GM18858 (cell line): Measurements from ENCODE around the gene BAZ1B.
"Not testable (repeated sequence)": the region's sequence is repeated elsewhere in the genome, so short reads cannot be mapped to it uniquely, and the experiment has no call there.

ENCODE experiments used
- ATAC-seq: cut with Tn5 transposase; IDR thresholded peaks from one replicate; pipeline ENCODE4 v1.9.1; 2021; ENCODE audit not compliant: unreplicated experiment

Gene BAZ1B

DNA sequence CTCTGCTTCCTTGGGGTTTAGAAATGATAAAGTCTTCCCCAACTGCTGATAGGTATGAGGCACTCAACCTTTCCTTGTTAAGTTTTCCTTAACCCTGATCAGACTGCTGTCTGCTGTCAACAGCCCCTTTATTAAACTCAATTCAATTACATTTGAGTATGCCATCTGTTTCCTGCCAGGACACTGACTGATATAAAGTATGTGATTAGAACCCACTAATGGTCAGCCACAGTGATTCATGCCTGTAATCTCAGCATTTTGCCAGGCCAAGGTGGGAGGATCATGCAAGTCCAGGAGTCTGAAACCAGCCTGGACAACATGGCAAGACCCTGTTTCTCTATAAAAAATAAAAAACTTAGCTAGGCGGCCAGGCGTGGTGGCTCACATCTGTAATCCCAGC is 18.1 kb downstream of the BAZ1B start:
- ATAC-seq, result no peak

DNA sequence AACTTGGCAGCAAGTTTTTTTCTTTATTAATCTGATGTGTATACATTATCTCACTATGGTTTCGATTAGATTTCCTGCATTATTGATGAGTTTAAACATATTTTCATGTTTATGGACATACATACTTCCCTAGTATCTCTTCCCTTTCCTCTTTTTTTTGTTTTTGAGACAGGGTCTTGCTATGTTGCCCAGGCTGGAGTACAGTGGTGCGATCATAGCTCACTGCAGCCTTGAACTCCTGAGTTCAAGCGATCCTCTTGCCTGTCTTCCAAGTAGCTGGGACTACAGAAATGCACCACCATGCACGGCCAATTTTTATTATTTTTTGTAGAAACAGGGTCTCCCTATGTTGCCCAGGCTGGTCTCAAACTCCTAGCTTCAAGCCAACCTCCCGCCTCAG is 18.9 kb downstream of the BAZ1B start:
- no peak for ATAC-seq

DNA sequence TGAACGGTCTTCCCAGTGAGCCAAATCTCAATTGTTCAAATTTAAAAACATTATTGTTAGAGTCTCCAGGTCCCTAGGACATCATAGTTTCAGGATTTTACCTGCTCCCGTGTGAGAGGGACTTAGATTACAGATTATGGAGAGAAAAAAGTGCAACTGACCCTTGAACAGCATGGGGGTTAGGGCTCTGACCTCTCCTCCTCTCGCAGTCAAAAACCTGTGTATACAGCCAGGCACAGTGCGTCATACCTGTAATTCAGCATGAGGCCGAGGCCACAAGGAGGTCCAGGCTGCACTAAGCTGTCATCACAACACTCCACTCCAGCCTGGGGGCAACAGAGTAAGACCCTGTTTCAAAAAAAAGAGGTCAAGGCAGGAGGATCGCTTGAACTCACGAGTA is 25.5 kb downstream of the BAZ1B start:
- ATAC-seq, result no peak

DNA sequence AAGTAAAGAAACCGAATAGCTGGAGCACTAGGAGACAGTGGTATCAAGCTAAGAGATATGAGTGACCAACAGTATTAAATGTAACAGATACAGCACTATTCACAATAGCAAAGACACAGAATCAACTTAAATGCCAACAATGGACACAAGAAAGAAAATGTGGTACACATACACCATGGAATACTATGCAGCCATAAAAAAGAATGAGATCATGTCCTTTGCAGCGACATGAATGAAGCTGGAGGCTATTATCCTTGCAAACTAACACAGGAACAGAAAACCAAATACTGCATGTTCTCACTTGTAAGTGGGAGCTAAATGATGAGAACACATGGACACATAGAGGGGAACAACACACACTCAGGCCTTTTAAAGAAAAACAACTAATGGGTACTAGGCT is 26.6 kb downstream of the BAZ1B start:
- not testable (repeated sequence) for ATAC-seq

DNA sequence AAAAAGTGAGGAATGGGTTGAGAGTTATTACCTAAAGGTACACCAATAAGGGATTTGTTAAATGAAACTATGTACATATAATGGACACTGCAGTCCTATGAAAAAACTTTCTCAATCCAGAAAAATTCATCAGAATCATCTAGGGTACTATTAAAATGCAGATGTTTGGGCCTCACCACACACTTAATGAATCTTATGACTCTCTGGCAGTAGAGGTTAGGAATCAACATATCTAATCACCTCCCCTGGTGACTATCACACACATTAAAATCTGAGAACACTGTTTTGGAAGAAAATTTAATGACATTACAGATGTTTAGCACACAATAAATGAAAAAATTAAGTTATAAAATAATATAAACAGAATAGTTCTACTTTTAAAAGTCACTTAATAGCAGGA is 32.1 kb downstream of the BAZ1B start:
- no peak for ATAC-seq

DNA sequence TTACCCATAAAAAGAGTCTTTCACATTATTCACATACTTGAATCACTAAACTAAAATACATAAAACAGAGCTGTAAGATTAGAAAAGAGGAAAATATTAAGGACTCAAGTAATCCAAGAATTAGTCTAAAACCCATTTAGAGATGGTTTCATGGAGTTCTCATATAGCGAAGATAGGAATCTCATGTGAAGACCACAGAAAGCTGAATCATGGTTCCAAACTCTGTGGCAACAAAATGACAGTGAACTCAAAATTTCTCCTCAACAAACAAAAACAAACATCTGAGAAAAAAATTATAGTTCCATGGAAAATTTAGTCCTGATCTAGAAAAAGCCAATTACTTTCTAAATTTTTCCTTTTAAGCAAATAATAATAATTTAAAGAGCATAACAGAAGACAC is 34.6 kb downstream of the BAZ1B start:
- ATAC-seq, result no peak

DNA sequence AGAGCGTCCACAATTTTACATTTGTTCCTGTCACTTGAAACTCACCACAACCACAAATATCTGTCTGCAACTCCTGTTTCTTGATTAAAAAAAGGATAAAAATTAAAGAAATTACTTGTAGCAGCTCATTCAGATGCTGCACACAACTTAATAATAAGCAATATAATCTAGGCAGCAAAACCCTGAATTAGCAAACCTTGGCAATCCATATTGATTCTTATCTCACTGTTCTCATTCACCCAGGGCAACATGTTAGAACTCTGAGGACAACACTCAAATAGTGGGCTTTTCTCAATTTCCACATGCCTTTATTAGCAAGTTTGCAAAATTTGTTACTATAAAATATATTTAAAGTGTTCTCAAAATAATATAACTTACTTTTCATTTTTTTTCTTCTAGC is 38.9 kb downstream of the BAZ1B start:
- ATAC-seq, result no peak

DNA sequence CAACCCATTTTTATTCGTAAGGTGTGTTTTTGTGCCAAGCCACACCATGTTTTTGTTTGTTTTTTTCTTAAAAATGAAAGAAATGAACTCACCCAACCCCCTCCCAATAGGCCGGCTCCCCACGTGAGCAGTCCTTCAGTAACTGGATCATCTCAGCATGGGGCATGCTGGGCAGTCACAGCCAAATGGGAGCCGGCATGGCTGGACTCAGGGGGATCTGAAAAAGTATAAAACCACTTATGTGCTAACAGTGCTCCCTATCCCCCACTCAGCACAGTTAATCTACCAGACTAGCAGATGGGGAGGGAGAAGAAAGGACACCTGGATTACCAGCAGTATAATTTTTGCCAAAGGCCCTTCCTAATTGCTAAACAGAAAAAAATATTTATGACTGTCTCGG is 39.3 kb downstream of the BAZ1B start:
- no peak for ATAC-seq

DNA sequence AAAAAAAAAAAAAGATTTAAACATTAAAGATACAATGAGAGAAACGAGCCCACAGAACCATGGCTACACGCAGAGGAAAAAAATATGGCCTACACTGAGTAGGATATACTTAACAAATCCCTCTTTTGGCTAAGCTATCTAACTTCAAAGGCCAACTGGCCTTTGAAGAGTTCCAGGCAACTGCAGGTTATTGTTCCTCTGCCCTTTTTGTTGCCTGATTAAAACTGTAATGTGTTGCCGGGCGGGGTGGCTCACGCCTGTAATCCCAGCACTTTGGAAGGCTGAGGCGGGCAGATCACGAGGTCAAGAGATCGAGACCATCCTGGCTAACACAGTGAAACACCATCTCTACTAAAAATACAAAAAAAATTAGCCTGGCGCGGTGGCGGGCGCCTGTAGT is 40.6 kb downstream of the BAZ1B start:
- not testable (repeated sequence) for ATAC-seq

DNA sequence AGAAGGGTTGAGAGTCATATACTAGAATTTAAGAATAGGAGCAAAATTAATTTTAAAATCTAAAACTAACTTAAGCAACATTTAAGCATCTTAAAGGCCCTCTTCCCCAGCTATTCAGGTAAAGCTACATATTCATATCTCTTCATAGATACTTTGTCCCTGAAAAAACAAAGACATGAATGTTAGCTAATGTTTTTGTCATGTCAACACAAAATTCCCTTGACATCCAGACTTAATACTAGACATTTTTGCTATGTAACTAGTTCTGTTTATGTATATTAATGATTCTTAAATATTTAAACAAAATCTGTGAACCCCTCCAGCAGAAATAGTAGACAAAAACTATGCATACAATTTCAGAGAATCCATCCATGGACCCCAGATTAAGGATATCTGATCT is 43.5 kb downstream of the BAZ1B start:
- no peak for ATAC-seq

DNA sequence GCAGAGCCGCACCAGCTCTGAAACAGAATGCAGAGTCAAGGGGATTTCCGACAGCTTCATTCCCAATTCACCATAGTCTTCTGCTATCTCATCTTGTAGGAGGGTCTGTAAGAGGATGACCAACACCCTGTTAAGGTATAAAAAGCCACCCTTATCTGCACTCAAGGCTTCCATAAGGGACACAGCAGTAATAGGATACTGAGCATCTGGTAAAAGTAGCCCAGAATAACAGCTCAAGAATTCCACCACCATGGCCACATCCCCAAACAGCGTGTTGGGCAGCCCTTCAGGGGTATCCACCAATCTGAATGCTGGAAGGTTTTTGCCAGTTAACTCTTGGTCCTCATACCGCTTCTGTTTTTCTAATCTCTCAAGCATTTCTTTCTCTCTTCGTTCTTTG is 44.7 kb downstream of the BAZ1B start:
- no peak for ATAC-seq

DNA sequence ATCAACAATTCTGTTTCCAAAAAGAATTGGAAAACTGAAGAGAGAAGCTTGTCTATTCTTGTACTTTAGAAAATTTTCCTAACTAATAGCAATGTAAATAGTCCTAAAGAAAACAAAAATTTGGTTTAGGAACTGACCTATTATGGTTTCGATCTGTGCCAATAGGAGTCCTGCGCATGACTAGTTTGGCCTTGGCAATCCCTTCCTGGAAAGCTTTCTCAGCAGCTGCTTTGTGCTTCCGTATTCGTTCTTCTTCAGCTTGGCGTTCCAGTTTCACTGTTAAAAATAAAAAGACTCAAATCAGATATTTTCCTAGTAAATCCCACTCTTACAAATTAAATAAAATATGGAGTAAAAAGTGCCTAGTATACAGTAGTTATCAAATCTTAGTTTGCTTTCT is 51.9 kb downstream of the BAZ1B start:
- ATAC-seq, result no peak

DNA sequence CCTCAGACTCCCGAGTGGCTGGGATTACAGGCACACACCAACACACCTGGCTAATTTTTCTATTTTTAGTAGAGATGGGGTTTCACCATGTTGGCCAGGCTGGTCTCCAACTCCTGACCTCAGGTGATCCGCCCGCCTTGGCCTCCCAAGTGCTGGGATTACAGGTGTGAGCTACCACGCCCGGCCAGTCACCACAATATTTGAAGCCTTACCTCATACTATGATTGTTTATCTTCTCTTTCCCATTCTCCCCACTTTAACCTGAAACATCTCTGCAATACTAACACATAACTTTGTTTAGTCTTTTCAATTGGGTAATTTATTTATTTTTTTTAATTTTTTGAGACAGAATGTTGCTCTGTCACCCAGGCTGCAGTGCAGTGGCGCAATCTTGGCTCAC is 55.0 kb downstream of the BAZ1B start:
- not testable (repeated sequence) for ATAC-seq

DNA sequence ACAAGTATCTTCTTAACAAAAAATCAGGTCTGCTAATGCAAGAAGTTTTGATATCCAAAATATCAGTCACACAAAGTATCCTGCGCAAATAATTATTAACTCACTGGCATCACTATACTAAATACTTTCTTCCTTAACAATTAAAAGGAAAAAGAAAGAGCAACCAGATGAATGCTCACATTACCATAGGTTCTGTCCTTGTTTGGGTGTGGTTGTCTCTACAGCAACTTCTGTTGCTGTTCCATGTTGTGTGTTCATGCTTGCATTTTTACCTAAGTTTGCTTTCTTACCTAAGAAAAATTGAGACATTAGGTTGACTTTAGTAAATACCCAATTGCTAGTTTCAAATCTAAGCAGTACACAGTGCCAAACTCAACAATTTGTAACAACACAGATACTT is 56.0 kb downstream of the BAZ1B start:
- ATAC-seq, result no peak

DNA sequence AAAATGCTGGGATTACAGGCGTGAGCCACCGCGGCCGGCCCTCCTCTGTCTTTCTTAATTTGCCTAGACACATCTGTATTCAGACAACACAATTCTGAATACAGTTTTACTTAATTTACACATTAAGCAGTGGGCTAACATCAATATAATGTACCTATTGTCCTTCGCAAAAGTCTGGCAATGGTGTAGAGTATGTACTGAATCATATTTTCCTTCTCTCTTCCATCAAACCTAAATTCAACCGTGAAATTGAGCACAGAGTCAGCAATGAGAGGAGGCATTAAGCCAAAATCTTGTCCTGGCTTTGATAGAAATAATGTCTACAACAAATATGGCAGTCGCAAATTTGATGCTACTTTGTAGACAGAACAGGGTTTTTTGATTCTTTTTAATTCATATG is 58.1 kb downstream of the BAZ1B start:
- ATAC-seq, result no peak

DNA sequence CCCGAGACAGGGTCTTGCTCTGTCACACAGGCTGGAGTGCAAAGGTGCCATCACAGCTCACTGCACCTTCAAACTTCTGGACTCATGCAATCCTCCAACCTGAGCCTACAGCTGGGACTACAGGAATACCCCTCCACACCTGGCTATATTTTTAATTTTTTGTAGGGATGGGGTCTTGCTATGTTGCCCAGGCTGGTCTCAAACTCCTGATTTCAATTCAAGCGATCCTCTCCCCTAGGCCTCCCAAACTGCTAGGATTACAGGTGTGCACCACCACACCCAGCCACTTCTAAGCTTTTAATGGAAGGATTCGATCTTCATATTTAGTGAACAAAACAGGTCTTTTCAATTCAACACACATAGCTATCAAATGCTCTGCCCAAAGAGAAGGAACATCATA is 58.8 kb downstream of the BAZ1B start:
- no peak for ATAC-seq

DNA sequence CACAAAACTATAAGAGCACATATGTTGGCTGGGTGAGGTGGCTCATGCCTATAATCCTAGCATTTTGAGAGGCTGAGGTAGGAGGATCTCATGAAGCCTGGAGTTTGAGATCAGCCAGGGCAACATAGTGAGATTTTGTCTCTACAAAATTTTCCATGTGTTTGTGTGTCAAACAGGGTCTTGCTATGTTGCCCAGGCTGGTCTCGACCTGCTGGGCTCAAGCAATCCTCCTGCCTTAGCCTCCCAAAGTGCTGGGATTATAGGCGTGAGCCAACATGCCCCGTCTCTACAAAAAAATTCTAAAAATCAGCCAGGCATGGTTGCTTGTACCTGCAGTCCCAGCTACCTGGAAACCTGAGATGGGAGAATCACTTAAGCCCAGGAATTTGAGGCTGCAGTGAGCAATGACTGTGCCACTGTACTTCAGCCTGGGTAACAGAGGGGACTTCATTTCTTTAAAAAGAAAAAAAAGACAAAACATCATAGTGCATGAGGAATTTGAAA is 60.3 kb downstream of the BAZ1B start:
- ATAC-seq, result no peak

DNA sequence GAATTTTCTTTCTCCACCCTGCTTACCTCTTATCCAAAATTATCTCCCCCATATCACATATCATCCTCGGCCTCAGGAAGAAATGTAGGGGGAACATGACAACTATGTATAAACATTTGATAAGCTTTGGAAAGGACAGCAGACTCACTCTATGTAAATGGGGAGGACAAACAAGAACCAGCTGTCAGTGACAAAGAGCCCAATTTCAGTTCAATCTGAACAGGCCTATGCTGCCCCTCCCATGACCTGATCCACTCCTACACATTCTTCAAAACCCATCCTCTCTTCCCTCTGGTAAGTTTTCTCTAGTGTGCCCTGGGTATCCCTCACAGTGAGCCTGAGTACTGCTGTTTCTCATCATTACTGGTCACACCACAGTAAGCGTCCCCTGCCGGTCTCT is 67.7 kb downstream of the BAZ1B start:
- no peak for ATAC-seq

DNA sequence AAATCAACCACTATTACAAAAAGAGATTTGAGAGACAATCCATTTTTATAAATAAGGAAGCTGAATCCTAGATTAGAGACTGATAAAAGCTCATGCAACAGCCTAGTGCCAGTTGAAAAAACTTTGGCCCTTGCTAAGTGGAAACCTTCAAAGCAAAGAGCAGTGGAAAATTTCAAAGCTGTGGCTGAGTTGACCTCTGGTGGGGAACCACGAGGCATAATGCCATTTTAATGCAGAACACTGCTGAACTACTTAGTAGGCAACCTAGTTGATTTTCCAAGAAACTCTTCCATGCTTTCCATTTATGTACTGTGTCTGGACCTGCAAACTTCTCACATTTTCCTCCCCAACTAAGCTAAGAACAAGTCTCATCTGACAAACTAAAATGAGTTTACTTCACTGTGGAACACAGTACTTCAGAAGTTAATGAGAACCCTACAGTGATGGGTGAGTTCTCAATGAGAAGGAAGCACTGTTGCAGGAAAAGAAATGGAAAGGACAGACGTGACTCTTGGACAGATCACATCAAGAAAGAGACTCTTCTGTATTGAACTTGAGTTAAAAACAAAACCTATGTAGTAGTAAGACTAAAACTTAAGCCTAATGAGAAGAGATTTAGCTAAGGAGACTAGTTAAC is 69.0 kb downstream of the BAZ1B start:
- ATAC-seq, result no peak

DNA sequence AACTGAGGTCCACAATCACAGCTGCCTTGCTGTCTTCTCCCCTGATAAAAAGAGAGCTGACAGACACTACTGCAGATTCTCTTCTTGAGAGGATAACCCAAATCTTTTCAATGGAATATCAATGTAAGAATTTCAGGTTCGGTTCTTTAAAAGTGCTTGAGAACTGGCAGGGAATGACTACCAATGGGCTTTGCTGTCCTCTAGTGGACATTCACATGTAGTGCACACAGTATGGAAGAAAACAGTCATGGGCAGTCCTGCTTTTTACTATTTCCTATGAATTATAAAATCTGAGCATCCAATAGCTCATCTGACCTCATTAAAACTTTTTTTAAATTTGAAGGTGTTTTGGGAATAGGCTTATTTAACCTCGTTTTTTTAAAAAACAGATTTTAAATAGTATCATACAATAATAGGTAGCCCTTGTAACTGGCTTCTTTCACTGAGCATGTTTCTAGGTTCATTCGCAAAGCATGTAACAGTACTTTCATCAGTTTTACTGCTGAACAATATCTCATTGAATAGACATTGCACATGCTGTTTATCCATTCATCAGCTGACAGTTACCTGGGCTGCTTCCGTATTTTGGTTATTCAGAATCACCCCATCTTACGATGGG is 70.2 kb downstream of the BAZ1B start:
- ATAC-seq, result no peak

DNA sequence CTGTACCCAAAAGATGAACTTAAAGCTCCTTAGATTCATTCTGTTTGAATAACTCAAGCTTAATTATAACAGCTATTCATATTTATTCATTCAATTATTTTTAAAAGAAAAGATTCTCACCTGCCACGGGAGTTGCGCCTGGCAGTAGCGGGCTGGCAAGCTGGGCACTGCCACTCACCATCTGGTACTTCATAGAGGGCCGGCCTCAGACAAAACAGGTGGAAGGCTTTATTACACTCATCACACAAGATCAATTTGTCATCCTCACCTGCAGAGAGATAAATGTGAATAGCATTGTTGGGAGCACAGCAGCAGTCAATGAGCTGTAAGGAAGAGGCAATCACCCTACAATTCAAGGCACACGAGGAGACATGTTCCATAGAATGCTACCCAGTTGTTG is 72.7 kb downstream of the BAZ1B start:
- ATAC-seq, result no peak

DNA sequence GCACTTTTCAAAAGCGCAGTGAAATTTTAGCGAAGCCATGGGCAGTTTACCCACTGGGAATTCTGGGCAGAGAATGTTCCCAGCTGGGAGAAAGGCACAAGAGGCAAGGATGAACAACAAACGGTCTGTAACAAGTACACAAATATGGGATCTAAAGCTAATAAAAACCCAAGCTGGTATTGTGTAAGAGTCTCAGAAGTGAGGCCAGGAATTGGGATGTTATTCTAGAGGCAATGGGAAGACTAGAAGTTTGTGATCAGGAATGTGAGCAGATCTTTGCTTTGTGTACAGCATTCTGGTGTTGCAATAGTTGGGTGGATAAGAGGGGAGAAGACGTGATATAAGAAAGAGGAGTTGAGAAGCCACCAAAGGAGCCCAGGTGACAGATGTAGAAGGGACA is 73.5 kb downstream of the BAZ1B start:
- ATAC-seq, result no peak

DNA sequence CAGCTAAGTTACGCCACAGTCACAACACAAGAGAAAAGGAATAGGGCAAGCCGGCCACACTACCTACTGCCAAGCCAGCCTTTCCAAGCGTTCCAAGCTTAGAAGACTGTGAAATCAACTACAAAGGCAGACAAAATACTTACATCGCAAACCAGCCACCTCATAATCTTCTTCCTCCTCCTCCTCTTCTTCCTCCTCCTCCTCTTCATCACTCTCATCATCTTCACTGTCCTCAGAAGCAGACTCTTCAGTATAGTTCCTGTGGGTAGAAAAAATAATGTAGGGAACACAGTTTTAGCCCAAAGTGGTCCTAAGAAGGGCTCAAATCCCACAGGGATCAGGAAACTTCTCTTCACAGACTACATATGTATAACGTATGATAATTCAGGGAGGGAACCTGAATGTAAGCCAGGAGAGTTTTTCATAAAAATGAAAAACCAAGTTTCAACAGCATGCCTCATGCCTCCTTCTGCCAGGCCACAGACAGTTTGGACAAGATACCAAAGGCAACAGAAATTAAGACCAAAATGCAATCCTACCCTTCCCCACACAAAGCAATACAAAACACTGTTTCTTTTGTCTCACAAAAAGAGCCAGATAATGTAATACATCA is 74.9 kb downstream of the BAZ1B start:
- ATAC-seq, result no peak
